Liver (tissue), 3 donors: ENCODE data around the gene TRERF1.

ENCODE experiments used
- CTCF ChIP-seq: fragments of 150-350 bp; IDR thresholded peaks from 2 replicates; pipeline ENCODE4 v1.5.1; 2017; ENCODE audit warnings: improper control_type of control experiment, low read depth, low read length; ENCODE audit not compliant: missing input control
- GABPA ChIP-seq, 2 donors: IDR thresholded peaks in 1 of 2; conservative IDR thresholded peaks in 1 of 2; 2 replicates each; pipeline ENCODE4 v1.6.1; 2016; ENCODE audit warnings: antibody characterized with exemption in 2 of 2, mild to moderate bottlenecking in 1 of 2, moderate library complexity in 1 of 2
- NR2F2 ChIP-seq: IDR thresholded peaks from 2 replicates; pipeline ENCODE4 v1.6.1; 2016; ENCODE audit warnings: antibody characterized with exemption
- TF ChIP-seq, protein P1 (sequence below): IDR thresholded peaks from 2 replicates; pipeline ENCODE4 v1.6.1; 2016; ENCODE audit warnings: antibody characterized with exemption
- donor health status: healthy.
- donor health status: healthy.

- TF ChIP-seq, protein P1, sequence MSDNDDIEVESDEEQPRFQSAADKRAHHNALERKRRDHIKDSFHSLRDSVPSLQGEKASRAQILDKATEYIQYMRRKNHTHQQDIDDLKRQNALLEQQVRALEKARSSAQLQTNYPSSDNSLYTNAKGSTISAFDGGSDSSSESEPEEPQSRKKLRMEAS, result no peak
- TF ChIP-seq GABPA (IDR thresholded peaks at IDR 0.05 in 1 of 2, conservative IDR thresholded peaks at IDR 0.05 in 1 of 2), result no peak
- TF ChIP-seq CTCF, result no peak
- no peak for TF ChIP-seq NR2F2
Measured at GRCh38 chr6:42387336-42387735, 64.4 kb downstream of the TRERF1 start.
